H1 (cell line): ENCODE data around the gene PSMD9. TPM values are rescaled to one million over a fixed set of nuclear protein-coding genes. Genes with fewer than 3 reads are reported as not detected.
A peak's percentile ranks its signal among the peaks of the same experiment; 100 is the strongest.

Experiments used
- CTCF ChIA-PET: fragments of 300-600 bp; sonication (Branson Sonifier 250); formaldehyde crosslinking; loops from one replicate; lab custom pipeline; 2021; ENCODE audit not compliant: partially characterized antibody; lab: Charles Lee
- POLR2A ChIA-PET: fragments of 300-600 bp; sonication (Branson Sonifier 250); formaldehyde crosslinking; loops from one replicate; lab custom pipeline; 2021; ENCODE audit warnings: inconsistent platforms; ENCODE audit not compliant: partially characterized antibody; lab: Charles Lee
- DNase-seq, 2 experiments: peaks; one replicate each; pipeline versions ENCODE4 v3.0.0 to v3.0.0-alpha.2; 2010 to 2022; ENCODE audit warnings: low spot score in 2 of 2, low read depth in 1 of 2, mixed read lengths in 1 of 2
- FAIRE-seq: peaks from 2 replicates; lab custom pipeline; 2011; peaks lifted over from hg19 to GRCh38; lab: Jason Lieb, UNC
- H2AFZ ChIP-seq: 2 replicates; pipeline ENCODE4 v1.8.1; 2012; ENCODE audit warnings: low read length, inconsistent platforms
- H2AK5ac ChIP-seq: 2 replicates; pipeline ENCODE4 v1.6.1; 2013; ENCODE audit warnings: low read depth, low read length
- H2BK120ac ChIP-seq: replicated peaks from 2 replicates; pipeline ENCODE3; 2013; ENCODE audit warnings: low read depth, low read length, inconsistent platforms
- H2BK12ac ChIP-seq: 2 replicates; pipeline ENCODE4 v1.6.1; 2013; ENCODE audit warnings: low read depth, low read length
- H2BK15ac ChIP-seq: 2 replicates; pipeline ENCODE4 v1.6.1; 2013; ENCODE audit warnings: low read length
- H2BK20ac ChIP-seq: 2 replicates; pipeline ENCODE4 v1.6.1; 2013; ENCODE audit warnings: low read length
- H2BK5ac ChIP-seq: 2 replicates; pipeline ENCODE4 v1.6.1; 2013; ENCODE audit warnings: low read depth, low read length
- H3K14ac ChIP-seq: 2 replicates; pipeline ENCODE4 v1.6.1; 2013; ENCODE audit warnings: inconsistent platforms; ENCODE audit not compliant: insufficient read length
- H3K18ac ChIP-seq: 2 replicates; pipeline ENCODE4 v1.6.1; 2013; ENCODE audit warnings: low read length; ENCODE audit errors: extremely low read depth
- H3K23ac ChIP-seq: 2 replicates; pipeline ENCODE4 v1.6.1; 2013; ENCODE audit warnings: inconsistent platforms; ENCODE audit not compliant: insufficient read length
- H3K23me2 ChIP-seq: 2 replicates; pipeline ENCODE4 v1.6.1; 2013; ENCODE audit warnings: low read depth, low read length
- H3K27ac ChIP-seq: 2 replicates; pipeline ENCODE4 v1.6.1; 2011; ENCODE audit warnings: low read depth, low read length, inconsistent platforms
- H3K27me3 ChIP-seq, 4 experiments: replicated peaks in 1 of 4; 1 replicate in 1 of 4; 2 replicates in 3 of 4; pipeline versions ENCODE4 v1.6.1 to v1.8.1; 2011 to 2013; ENCODE audit warnings: low read length in 3 of 4, mild to moderate bottlenecking in 3 of 4, inconsistent platforms in 2 of 4, mixed read lengths in 2 of 4, moderate library complexity in 1 of 4; ENCODE audit not compliant: control insufficient read depth in 3 of 4, insufficient read depth in 3 of 4; ENCODE audit errors: extremely low read depth in 1 of 4
- H3K36me3 ChIP-seq, 4 experiments: 2 replicates each; pipeline versions ENCODE4 v1.6.1 to v1.8.1; 2011 to 2013; ENCODE audit warnings: mild to moderate bottlenecking in 4 of 4, low read length in 3 of 4, moderate library complexity in 2 of 4, control low read depth in 1 of 4, inconsistent platforms in 1 of 4; ENCODE audit not compliant: insufficient read depth in 4 of 4, control insufficient read depth in 2 of 4
- H3K4ac ChIP-seq: replicated peaks from 2 replicates; pipeline ENCODE3; 2013; ENCODE audit warnings: low read length, low read depth, mixed read lengths, inconsistent platforms; ENCODE audit not compliant: insufficient read length
- H3K4me1 ChIP-seq, 4 experiments: replicated peaks in 1 of 4; 1 replicate in 1 of 4; 2 replicates in 3 of 4; pipeline versions ENCODE4 v1.6.1 to v1.8.1; 2011 to 2013; ENCODE audit warnings: low read length in 3 of 4, inconsistent platforms in 2 of 4, mixed read lengths in 1 of 4; ENCODE audit not compliant: insufficient read depth in 4 of 4, control insufficient read depth in 3 of 4
- H3K4me2 ChIP-seq, 2 experiments: 2 replicates each; pipeline versions ENCODE4 v1.6.1 to v1.8.1; 2011 to 2013; ENCODE audit warnings: low read depth in 2 of 2, low read length in 2 of 2, control low read depth in 1 of 2, inconsistent platforms in 1 of 2, mild to moderate bottlenecking in 1 of 2; ENCODE audit not compliant: insufficient read depth in 1 of 2
- H3K4me3 ChIP-seq, 4 experiments: fragments of 200-600, 300-600 bp in 1 of 4; sonication (generic), shearing (Covaris generic), sonication (Bioruptor Twin) in 1 of 4; 2 replicates each; pipeline versions ENCODE4 v1.5.1 to v1.8.1; 2011 to 2016; ENCODE audit warnings: low read length in 4 of 4, low read depth in 3 of 4, control low read depth in 2 of 4, inconsistent platforms in 2 of 4, mild to moderate bottlenecking in 2 of 4, mixed read lengths in 1 of 4, moderate library complexity in 1 of 4; ENCODE audit not compliant: insufficient read depth in 2 of 4; ENCODE audit errors: extremely low read depth in 1 of 4
- H3K56ac ChIP-seq: replicated peaks from 2 replicates; pipeline ENCODE3; 2013; ENCODE audit warnings: low read depth, mild to moderate bottlenecking, mixed read lengths, low read length, inconsistent platforms; ENCODE audit not compliant: insufficient read length
- H3K79me1 ChIP-seq: 2 replicates; pipeline ENCODE4 v1.6.1; 2013; ENCODE audit warnings: low read depth, low read length, control low read depth
- H3K79me2 ChIP-seq, 2 experiments: 2 replicates each; pipeline versions ENCODE4 v1.6.1 to v1.8.1; 2012 to 2013; ENCODE audit warnings: low read length in 2 of 2, mild to moderate bottlenecking in 2 of 2, inconsistent platforms in 1 of 2; ENCODE audit not compliant: insufficient read depth in 2 of 2, control insufficient read depth in 1 of 2
- H3K9ac ChIP-seq, 4 experiments: replicated peaks in 1 of 4; 1 replicate in 1 of 4; 2 replicates in 3 of 4; pipeline versions ENCODE4 v1.6.1 to v1.8.1; 2011 to 2013; ENCODE audit warnings: low read depth in 3 of 4, low read length in 3 of 4, control low read depth in 2 of 4, mild to moderate bottlenecking in 2 of 4, moderate library complexity in 2 of 4, inconsistent platforms in 1 of 4; ENCODE audit errors: extremely low read depth in 1 of 4
- H3K9me3 ChIP-seq, 2 experiments: 2 replicates each; pipeline versions ENCODE4 v1.6.1 to v1.8.1; 2012 to 2013; ENCODE audit warnings: mild to moderate bottlenecking in 2 of 2, moderate library complexity in 2 of 2, control low read depth in 1 of 2, inconsistent platforms in 1 of 2, low read depth in 1 of 2, low read length in 1 of 2, mixed read lengths in 1 of 2; ENCODE audit not compliant: insufficient read depth in 2 of 2
- H4K20me1 ChIP-seq, 2 experiments: replicated peaks in 1 of 2; 2 replicates each; pipeline versions ENCODE3 to v1.8.1; 2011 to 2013; ENCODE audit warnings: inconsistent platforms in 2 of 2, low read length in 2 of 2, mild to moderate bottlenecking in 1 of 2; ENCODE audit not compliant: insufficient read depth in 2 of 2, control insufficient read depth in 1 of 2
- H4K5ac ChIP-seq: 2 replicates; pipeline ENCODE4 v1.6.1; 2013; ENCODE audit warnings: low read length, low read depth, mixed read lengths, inconsistent platforms; ENCODE audit not compliant: insufficient read length
- H4K8ac ChIP-seq: 2 replicates; pipeline ENCODE4 v1.8.0; 2013; ENCODE audit warnings: mild to moderate bottlenecking, moderate library complexity, low read length, inconsistent platforms; ENCODE audit not compliant: insufficient read depth; ENCODE audit errors: extremely low read depth
- H4K91ac ChIP-seq: replicated peaks from 2 replicates; pipeline ENCODE3; 2013; ENCODE audit warnings: low read length, mixed read lengths, inconsistent platforms; ENCODE audit not compliant: insufficient read length
- ASH2L ChIP-seq: fragments of 200-600, 300-600 bp; sonication (generic); IDR thresholded peaks from one replicate; pipeline ENCODE4 v1.7.1; 2017; ENCODE audit warnings: low read length
- CEBPB ChIP-seq: IDR thresholded peaks from 2 replicates; pipeline ENCODE4 v1.6.1; 2012; ENCODE audit warnings: low read depth, low read length
- JUN ChIP-seq: IDR thresholded peaks from 2 replicates; pipeline ENCODE4 v1.6.1; 2011; ENCODE audit warnings: low read depth, mild to moderate bottlenecking, improper control_type of control experiment, low read length
- JUND ChIP-seq: IDR thresholded peaks from 2 replicates; pipeline ENCODE4 v1.6.1; 2011; ENCODE audit warnings: mild to moderate bottlenecking, improper control_type of control experiment, low read length
- KDM1A ChIP-seq: fragments of 200-600, 300-600 bp; sonication (generic); IDR thresholded peaks from 2 replicates; pipeline ENCODE4 v1.7.1; 2016; ENCODE audit warnings: mild to moderate bottlenecking, low read length, borderline replicate concordance
- MAFK ChIP-seq: IDR thresholded peaks from 2 replicates; pipeline ENCODE4 v1.6.1; 2012; ENCODE audit warnings: low read depth, mild to moderate bottlenecking, improper control_type of control experiment, low read length
- RAD21 ChIP-seq, 2 experiments: IDR thresholded peaks in 1 of 2; conservative IDR thresholded peaks in 1 of 2; 2 replicates each; pipeline ENCODE4 v1.6.1; 2011; ENCODE audit warnings: low read depth in 2 of 2, low read length in 2 of 2, improper control_type of control experiment in 1 of 2, inconsistent platforms in 1 of 2, mild to moderate bottlenecking in 1 of 2, moderate library complexity in 1 of 2
- SIRT6 ChIP-seq: IDR thresholded peaks from one replicate; pipeline ENCODE4 v1.7.1; 2012; ENCODE audit warnings: low read length, inconsistent platforms
- SP2 ChIP-seq: IDR thresholded peaks from 2 replicates; pipeline ENCODE4 v1.6.1; 2012; ENCODE audit warnings: mild to moderate bottlenecking, low read length, inconsistent platforms
- WGBS, 2 experiments: shearing (Covaris generic) in 1 of 2; methylation state at CpG; one replicate each; pipeline versions ENCODE4 v1.1.6 to v1.1.7; 2013 to 2015; ENCODE audit warnings: low lambda C conversion rate in 2 of 2, mixed read lengths in 2 of 2, inconsistent platforms in 1 of 2, low coverage in 1 of 2, missing lambda C conversion rate in 1 of 2; ENCODE audit not compliant: insufficient replicate concordance in 2 of 2, insufficient coverage in 1 of 2, insufficient read length in 1 of 2; ENCODE audit errors: extremely low coverage in 1 of 2, missing lambda C conversion rate in 1 of 2; 5-methylcytosine and 5-hydroxymethylcytosine counted together
- polyA plus RNA-seq, 7 experiments: library from polyadenylated mRNA; depleted of rRNA in 3 of 7; stranded (reverse) in 5 of 7; unstranded in 2 of 7; fragments of >200 nt in 5 of 7; fragments of 200-250 nt in 2 of 7; gene quantifications; 1 replicate in 5 of 7; 2 replicates in 1 of 7; 4 replicates in 1 of 7; pipeline versions ENCODE4 v1.2.1 to v1.2.3, GENCODE V29; 2011 to 2013; ENCODE audit warnings: missing spikeins in 2 of 7, mixed read lengths in 2 of 7
- total RNA-seq: library from RNA; stranded (reverse); fragmentation: NEBNext Ultra II Directional; extraction: Animal tissue kit (Norgen Biotek cat#: 25700); gene quantifications from 2 replicates; pipeline ENCODE4 v1.2.1, GENCODE V29; 2021
- TF ChIP-seq, protein P1 (sequence below): IDR thresholded peaks from 2 replicates; pipeline ENCODE4 v1.6.1; 2012; ENCODE audit warnings: inconsistent platforms
- TF ChIP-seq, protein P2 (sequence below): IDR thresholded peaks from 2 replicates; pipeline ENCODE4 v1.6.1; 2011; ENCODE audit warnings: low read length, improper control_type of control experiment

Gene PSMD9
- total and polyA plus RNA-seq, 2 of the 8 experiments (the other 6 are each of a cell fraction or from before 2014, with no cell fraction given), result 28.8 to 36.1 TPM

DNA sequence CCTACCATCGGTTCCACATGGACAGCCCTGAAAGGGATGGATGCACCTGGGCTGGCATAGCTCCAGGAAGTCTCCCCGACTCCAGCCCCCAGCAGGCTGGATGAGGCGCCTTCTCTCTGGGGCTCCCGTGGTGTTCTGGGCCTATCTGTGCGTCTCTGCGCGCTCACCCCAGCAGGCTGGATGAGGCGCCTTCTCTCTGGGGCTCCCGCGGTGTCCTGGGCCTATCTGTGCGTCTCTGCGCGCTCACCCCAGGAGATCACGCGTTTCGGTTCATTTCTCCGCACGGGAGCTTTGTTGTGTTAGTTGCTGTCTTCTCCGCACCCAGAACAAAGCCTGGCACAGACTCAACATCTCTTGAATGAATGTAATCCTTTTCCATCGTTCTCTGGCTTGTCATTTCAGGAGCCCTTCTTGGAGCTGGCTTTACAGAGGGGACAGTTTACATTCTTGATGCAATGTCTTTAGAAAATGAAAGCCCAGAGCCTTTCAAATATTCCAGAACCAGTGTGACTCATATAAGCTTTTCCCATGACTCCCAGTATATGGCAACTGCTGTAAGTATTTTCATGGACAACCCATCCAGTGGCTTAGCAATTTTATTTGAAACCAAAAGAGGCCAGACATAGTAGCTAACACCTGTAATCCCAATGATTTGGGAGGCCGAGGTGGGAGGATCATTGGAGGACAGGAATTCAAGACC, 70.1 kb downstream of the PSMD9 start:
- Histone ChIP-seq H3K27ac (no peak overlapping the region), H3K9me3 (no peaks in the 10 kb centered on the region), H3K36me3 (no peaks in the 10 kb centered on the region), H3K79me2 (no peaks in the 10 kb centered on the region), H3K4me1 (peaks cover 0 to 9% (median 3%) of the 10 kb centered on the region in 4 experiments; a peak in 3 of 7 replicates), H3K4me3 (no peak overlapping the region), H2BK20ac (no peak overlapping the region), H3K18ac (no peak overlapping the region), H4K5ac (no peak overlapping the region), H3K56ac (no peak overlapping the region), H2BK120ac (no peak overlapping the region), H2BK5ac (no peak overlapping the region; the same call in 1 of the 2 replicates), H2BK15ac (no peak overlapping the region), H3K14ac (no peak overlapping the region), H4K91ac (no peak overlapping the region), H3K23ac (no peak overlapping the region), H3K9ac (no peak overlapping the region), H2BK12ac (peak overlapping the region; percentile 19; the same call in 1 of the 2 replicates), H4K8ac (peak overlapping the region; percentile 4; the same call in 1 of the 2 replicates), H4K20me1 (no peaks in the 10 kb centered on the region), H3K79me1 (no peaks in the 10 kb centered on the region), H3K4ac (no peak overlapping the region), H3K27me3 (no peaks in the 10 kb centered on the region), H3K4me2 (peak overlapping the region in 1 of 2 experiments; percentile 24; a peak in 1 of 4 replicates), H2AFZ (no peak overlapping the region), H3K23me2 (no peaks in the 10 kb centered on the region; the same call in 1 of the 2 replicates), H2AK5ac (no peak overlapping the region)
- DNase-seq, result no peak
- FAIRE-seq, result no peak
- WGBS, 2 experiments, result 72% methylated on average over 20 of the region's 21 CpGs; no CpG with 5 or more reads in 1 of the 2 experiments
- POLR2A ChIA-PET, result interaction anchor here (0.6 to 1.5 kb wide), 4 partner anchors 10 to 142 kb away, joined by 3 to 4 read pairs (median 4); partner anchors contain the start of gene CFAP251
- CTCF ChIA-PET, result interaction anchor here (0.6 to 2.3 kb wide), 10 partner anchors 9 to 68 kb away, joined by 3 to 11 read pairs (median 4); partner anchors contain the start of gene CFAP251
- no peak for TF ChIP-seq CEBPB
- TF ChIP-seq, protein P1, sequence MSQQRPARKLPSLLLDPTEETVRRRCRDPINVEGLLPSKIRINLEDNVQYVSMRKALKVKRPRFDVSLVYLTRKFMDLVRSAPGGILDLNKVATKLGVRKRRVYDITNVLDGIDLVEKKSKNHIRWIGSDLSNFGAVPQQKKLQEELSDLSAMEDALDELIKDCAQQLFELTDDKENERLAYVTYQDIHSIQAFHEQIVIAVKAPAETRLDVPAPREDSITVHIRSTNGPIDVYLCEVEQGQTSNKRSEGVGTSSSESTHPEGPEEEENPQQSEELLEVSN, result no peak
- TF ChIP-seq SP2, result no peak
- TF ChIP-seq KDM1A, result no peak
- TF ChIP-seq, protein P2, sequence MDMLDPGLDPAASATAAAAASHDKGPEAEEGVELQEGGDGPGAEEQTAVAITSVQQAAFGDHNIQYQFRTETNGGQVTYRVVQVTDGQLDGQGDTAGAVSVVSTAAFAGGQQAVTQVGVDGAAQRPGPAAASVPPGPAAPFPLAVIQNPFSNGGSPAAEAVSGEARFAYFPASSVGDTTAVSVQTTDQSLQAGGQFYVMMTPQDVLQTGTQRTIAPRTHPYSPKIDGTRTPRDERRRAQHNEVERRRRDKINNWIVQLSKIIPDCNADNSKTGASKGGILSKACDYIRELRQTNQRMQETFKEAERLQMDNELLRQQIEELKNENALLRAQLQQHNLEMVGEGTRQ, result no peak
- TF ChIP-seq JUND, result no peak
- no peak for TF ChIP-seq MAFK
- TF ChIP-seq JUN, result no peak
- no peak for TF ChIP-seq ASH2L
- TF ChIP-seq SIRT6, result no peak
- TF ChIP-seq RAD21 (IDR thresholded peaks at IDR 0.05 in 1 of 2, conservative IDR thresholded peaks at IDR 0.05 in 1 of 2; ENCODE audit: low read depth in 2 of 2, low read length in 2 of 2), result no peak
